Astrocyte (in vitro differentiated cells and primary cell): ENCODE results near the gene ZNF595.

Source experiments
- EZH2 ChIP-seq: IDR thresholded peaks from 2 replicates; pipeline ENCODE4 v1.6.1; 2012; ENCODE audit warnings: mild to moderate bottlenecking, low read length, inconsistent platforms; ENCODE audit not compliant: insufficient read depth
- TF ChIP-seq, protein P1 (sequence below): IDR thresholded peaks from 2 replicates; pipeline ENCODE4 v1.5.1; 2011; ENCODE audit warnings: low read depth, mild to moderate bottlenecking, inconsistent platforms, low read length, moderate library complexity; ENCODE audit not compliant: insufficient read depth

- TF ChIP-seq, protein P1, sequence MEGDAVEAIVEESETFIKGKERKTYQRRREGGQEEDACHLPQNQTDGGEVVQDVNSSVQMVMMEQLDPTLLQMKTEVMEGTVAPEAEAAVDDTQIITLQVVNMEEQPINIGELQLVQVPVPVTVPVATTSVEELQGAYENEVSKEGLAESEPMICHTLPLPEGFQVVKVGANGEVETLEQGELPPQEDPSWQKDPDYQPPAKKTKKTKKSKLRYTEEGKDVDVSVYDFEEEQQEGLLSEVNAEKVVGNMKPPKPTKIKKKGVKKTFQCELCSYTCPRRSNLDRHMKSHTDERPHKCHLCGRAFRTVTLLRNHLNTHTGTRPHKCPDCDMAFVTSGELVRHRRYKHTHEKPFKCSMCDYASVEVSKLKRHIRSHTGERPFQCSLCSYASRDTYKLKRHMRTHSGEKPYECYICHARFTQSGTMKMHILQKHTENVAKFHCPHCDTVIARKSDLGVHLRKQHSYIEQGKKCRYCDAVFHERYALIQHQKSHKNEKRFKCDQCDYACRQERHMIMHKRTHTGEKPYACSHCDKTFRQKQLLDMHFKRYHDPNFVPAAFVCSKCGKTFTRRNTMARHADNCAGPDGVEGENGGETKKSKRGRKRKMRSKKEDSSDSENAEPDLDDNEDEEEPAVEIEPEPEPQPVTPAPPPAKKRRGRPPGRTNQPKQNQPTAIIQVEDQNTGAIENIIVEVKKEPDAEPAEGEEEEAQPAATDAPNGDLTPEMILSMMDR = no peak
- no peak for TF ChIP-seq EZH2
Measured at GRCh38 chr4:125091-125771, 72.1 kb downstream of the ZNF595 start.
